DMS114 treated with DMSO at 0.1 percent for 48 hours (cell line): Measurements from ENCODE around the gene THRSP.
"Not testable (repeated sequence)": the region's sequence is repeated elsewhere in the genome, so short reads cannot be mapped to it uniquely, and the experiment has no call there.

ENCODE experiments used
- DNase-seq: peaks from one replicate; lab custom pipeline; 2025; ENCODE audit not compliant: unreplicated experiment; lab: John Stamatoyannopoulos, UW

The THRSP gene

DNA sequence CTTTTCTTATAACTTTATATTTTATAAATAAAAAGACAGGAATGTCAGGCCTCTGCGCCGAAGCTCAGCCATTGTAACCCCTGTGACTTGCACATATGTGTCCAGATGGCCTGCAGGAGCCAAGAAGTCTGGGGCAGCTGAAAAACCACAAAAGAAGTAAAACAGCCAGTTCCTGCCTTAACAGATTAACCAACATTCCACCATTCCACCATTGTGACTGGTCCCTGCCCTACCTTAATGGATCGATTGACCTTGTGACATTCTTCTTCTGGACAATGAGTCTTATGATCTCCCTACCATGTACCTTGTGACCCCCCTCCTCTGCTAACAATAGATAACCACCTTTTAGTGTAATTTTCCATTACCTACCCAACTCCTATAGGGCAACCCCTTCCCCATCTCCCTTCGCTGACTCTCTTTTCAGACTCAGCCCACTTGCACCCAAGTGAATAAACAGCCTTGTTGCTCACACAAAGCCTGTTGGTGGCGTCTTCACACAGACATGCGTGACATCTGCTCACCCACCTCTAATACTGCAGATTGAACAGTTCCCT lies 22.9 kb downstream of the THRSP start:
- not testable (repeated sequence) for DNase-seq

GRCh38 chr11:78094250-78094649 lies 30.6 kb downstream of the THRSP start:
- DNase-seq, result no peak

- no peak for DNase-seq
Observed at GRCh38 chr11:78097666-78098385, 34.2 kb downstream of the THRSP start.

DNA sequence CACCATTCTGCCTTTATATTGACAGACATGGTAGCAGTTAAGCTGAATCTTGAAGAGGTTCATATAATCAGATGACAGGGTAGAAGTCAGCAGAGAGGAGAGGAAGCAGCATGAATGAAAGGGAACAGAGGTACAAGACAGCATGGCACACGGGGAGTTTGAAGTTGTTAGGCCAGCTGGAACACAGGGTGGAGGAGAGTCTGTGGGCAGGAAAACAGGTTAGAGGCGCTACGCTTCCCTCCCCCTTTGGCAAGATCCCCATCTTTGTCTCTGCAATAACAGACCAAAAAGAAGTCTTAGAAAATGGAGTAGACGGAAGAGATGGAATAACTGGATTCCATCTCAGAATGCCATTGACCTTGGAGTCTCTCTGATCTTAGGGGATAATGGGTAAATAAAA lies 36.0 kb downstream of the THRSP start:
- DNase-seq, result no peak

DNA sequence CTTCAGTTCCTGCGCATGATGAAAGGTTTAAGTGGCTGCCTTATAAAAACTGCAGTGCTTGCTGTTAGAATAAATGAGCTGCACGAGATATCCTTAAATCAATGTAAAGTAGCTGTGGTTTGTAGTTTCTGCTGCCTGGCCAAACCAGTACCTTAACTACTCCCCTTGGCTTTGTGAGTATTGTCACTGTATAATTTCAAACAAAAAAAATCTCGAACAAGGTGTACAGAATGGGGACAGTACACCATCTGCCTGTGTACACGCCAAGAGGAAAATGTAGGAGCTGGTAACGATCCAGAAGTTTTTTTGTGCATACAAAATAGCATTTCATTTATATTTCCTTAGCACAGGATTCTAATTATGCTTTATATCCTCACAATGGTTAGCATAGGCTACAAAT lies 36.6 kb downstream of the THRSP start:
- no peak for DNase-seq

GRCh38 chr11:78100676-78101472 lies 37.2 kb downstream of the THRSP start:
- DNase-seq, result no peak

DNA sequence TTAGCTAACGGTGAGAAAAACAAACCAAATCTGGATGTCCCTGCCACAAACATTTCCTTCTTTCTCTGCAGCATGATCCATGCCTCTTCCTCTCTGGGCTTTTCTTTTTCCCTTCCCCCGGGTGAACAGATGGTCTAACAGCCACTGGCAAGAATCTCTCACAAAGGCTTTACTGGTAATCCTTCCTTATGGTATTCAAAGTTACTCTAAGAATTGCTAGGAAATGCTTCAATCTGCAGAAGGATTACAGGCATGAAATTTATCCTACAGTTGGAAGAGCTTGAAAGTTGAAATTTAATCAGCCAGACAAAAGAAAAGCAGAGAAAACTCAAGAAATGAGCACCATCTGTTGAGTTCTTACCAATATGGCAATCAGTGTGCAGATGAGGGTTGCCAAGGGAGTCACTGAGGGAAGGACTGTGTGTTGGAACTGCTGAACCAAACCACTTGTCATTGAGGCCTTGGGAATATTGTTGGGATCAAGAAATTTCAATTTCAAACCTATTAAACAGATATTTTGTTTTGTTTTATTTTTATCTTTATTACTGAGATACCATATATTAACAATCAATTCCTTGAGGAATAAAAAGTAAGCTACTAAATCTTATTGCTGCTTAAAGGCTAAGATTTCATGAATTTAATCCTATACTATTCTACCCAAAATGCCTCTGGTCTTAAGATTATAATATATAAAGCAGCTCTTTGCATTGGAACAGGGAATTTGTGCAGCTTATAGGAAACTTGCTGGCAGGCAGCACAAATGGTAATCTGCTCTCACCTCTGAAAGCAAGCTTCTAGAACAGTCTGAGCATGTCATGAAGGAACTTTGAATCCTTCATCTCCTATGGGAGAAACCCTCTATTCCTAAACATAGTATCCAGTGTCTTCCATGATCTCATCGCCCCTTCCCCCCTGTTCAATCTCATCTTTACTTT lies 45.7 kb downstream of the THRSP start:
- no peak for DNase-seq

- DNase-seq, result no peak
Observed at GRCh38 chr11:78110351-78110750, 46.7 kb downstream of the THRSP start.

GRCh38 chr11:78110830-78111229 lies 47.2 kb downstream of the THRSP start:
- no peak for DNase-seq

GRCh38 chr11:78111298-78111697 lies 47.6 kb downstream of the THRSP start:
- no peak for DNase-seq

- no peak for DNase-seq
Observed at GRCh38 chr11:78112582-78113275, 49.1 kb downstream of the THRSP start.
